ENCODE measurements around the gene SHKBP1. TPM values are rescaled to one million over a fixed set of nuclear protein-coding genes. Genes with fewer than 3 reads are reported as not detected.
"Not testable (repeated sequence)": the region's sequence is repeated elsewhere in the genome, so short reads cannot be mapped to it uniquely, and the experiment has no call there.

SHKBP1 gene
- 100 to 1,000 TPM; 131 to 149 TPM for total RNA-seq

- DNase-seq (ENCODE audit: low spot score) = peak; percentile 96
- Mint-ChIP-seq H3K27ac (peak within 1 kb of the TSS; percentile 65 to 89), H3K4me1 (ENCODE audit: low read depth in 2 of 2) (peaks cover 13 to 16% of the 10 kb centered on the region in 2 donors), H3K36me3 (peaks cover 12% of the 10 kb centered on the region), H3K9me3 (no peaks in the 10 kb centered on the region), H3K4me3 (peak within 1 kb of the TSS; percentile 93), H3K27me3 (no peaks in the 10 kb centered on the region)
- ATAC-seq = peak; percentile 99 to 100
Observed at GRCh38 chr19:40576585-40577451, at the start of gene SHKBP1. SHKBP1 (plus strand) TSS chr19:40576873; CDS start chr19:40576900, 27 bp downstream.

- H3K36me3 Mint-ChIP-seq = no peaks in the 10 kb centered on the region
- H3K4me3 Mint-ChIP-seq = no peak overlapping the region
- DNase-seq (ENCODE audit: low spot score) = no peak
- H3K4me1 Mint-ChIP-seq (ENCODE audit: low read depth in 2 of 2) = peaks cover 14 to 16% of the 10 kb centered on the region in 2 donors
- peaks cover 20 to 21% of the 10 kb centered on the region in 2 donors for H3K27me3 Mint-ChIP-seq
- H3K9me3 Mint-ChIP-seq = no peaks in the 10 kb centered on the region
- no peak for ATAC-seq
- peak overlapping the region in 1 of 2 donors; percentile 6 for H3K27ac Mint-ChIP-seq
Observed at GRCh38 chr19:40528078-40528477, 48.6 kb upstream of the SHKBP1 start.

GRCh38 chr19:40528533-40529092, 48.1 kb upstream of the SHKBP1 start:
- H3K27me3 Mint-ChIP-seq = peaks cover 21 to 22% of the 10 kb centered on the region in 2 donors

GRCh38 chr19:40529093-40529954, 47.3 kb upstream of the SHKBP1 start:
- H3K36me3 Mint-ChIP-seq = no peaks in the 10 kb centered on the region
- peak overlapping the region; percentile 30 to 61 for H3K27ac Mint-ChIP-seq
- no peaks in the 10 kb centered on the region for H3K9me3 Mint-ChIP-seq
- peaks cover 21 to 24% of the 10 kb centered on the region in 2 donors for H3K27me3 Mint-ChIP-seq
- ATAC-seq = peak; percentile 86 to 90
- DNase-seq (ENCODE audit: low spot score) = peak; percentile 91
- H3K4me1 Mint-ChIP-seq (ENCODE audit: low read depth in 2 of 2) = peaks cover 14 to 16% of the 10 kb centered on the region in 2 donors
- peak overlapping the region; percentile 81 for H3K4me3 Mint-ChIP-seq

More at GRCh38 chr19:40528533-40529092, 48.1 kb upstream of the SHKBP1 start:
- Mint-ChIP-seq H3K4me1 (ENCODE audit: low read depth in 2 of 2) (peaks cover 14 to 16% of the 10 kb centered on the region in 2 donors), H3K27ac (peak overlapping the region; percentile 6 to 7), H3K9me3 (no peaks in the 10 kb centered on the region), H3K4me3 (no peak overlapping the region), H3K36me3 (no peaks in the 10 kb centered on the region)
- no peak for ATAC-seq
- no peak for DNase-seq (ENCODE audit: low spot score)

GRCh38 chr19:40530091-40530901, 46.4 kb upstream of the SHKBP1 start:
- Mint-ChIP-seq H3K4me3 (peak overlapping the region; percentile 81), H3K27me3 (peaks cover 21% of the 10 kb centered on the region in 2 donors), H3K4me1 (ENCODE audit: low read depth in 2 of 2) (peaks cover 14 to 16% of the 10 kb centered on the region in 2 donors), H3K27ac (peak overlapping the region; percentile 30 to 61), H3K36me3 (no peaks in the 10 kb centered on the region), H3K9me3 (no peaks in the 10 kb centered on the region)
- ATAC-seq (peak in 1 of 2 donors; percentile 24), DNase-seq (ENCODE audit: low spot score) (no peak)

- H3K27me3 Mint-ChIP-seq = peaks cover 21 to 24% of the 10 kb centered on the region in 2 donors
- H3K27ac Mint-ChIP-seq = no peak overlapping the region
- no peak overlapping the region for H3K4me3 Mint-ChIP-seq
- H3K36me3 Mint-ChIP-seq = no peaks in the 10 kb centered on the region
- no peak for DNase-seq (ENCODE audit: low spot score)
- H3K4me1 Mint-ChIP-seq (ENCODE audit: low read depth in 2 of 2) = peaks cover 13 to 16% of the 10 kb centered on the region in 2 donors
- H3K9me3 Mint-ChIP-seq = no peaks in the 10 kb centered on the region
- ATAC-seq = no peak
Observed at GRCh38 chr19:40533508-40533907, 43.2 kb upstream of the SHKBP1 start.

GRCh38 chr19:40534148-40534547, 42.5 kb upstream of the SHKBP1 start:
- H3K27me3 Mint-ChIP-seq = peaks cover 21 to 24% of the 10 kb centered on the region in 2 donors
- no peaks in the 10 kb centered on the region for H3K9me3 Mint-ChIP-seq
- peaks cover 11 to 16% of the 10 kb centered on the region in 2 donors for H3K4me1 Mint-ChIP-seq (ENCODE audit: low read depth in 2 of 2)
- no peak overlapping the region for H3K4me3 Mint-ChIP-seq
- no peak overlapping the region for H3K27ac Mint-ChIP-seq
- no peaks in the 10 kb centered on the region for H3K36me3 Mint-ChIP-seq
- no peak for ATAC-seq
- no peak for DNase-seq (ENCODE audit: low spot score)

- Mint-ChIP-seq H3K36me3 (no peaks in the 10 kb centered on the region), H3K27me3 (peaks cover 0 to 10% of the 10 kb centered on the region in 2 donors), H3K4me3 (no peak overlapping the region), H3K9me3 (no peaks in the 10 kb centered on the region), H3K4me1 (ENCODE audit: low read depth in 2 of 2) (no peaks in the 10 kb centered on the region), H3K27ac (no peak overlapping the region)
- ATAC-seq (no peak), DNase-seq (ENCODE audit: low spot score) (no peak)
Observed at GRCh38 chr19:40539070-40539469, 37.6 kb upstream of the SHKBP1 start.

- peaks cover 0 to 15% of the 10 kb centered on the region in 2 donors for H3K27me3 Mint-ChIP-seq
- ATAC-seq (no peak), DNase-seq (ENCODE audit: low spot score) (no peak)
- H3K4me1 Mint-ChIP-seq (ENCODE audit: low read depth in 2 of 2) = no peaks in the 10 kb centered on the region
- no peak overlapping the region for H3K4me3 Mint-ChIP-seq
- no peaks in the 10 kb centered on the region for H3K36me3 Mint-ChIP-seq
- no peak overlapping the region for H3K27ac Mint-ChIP-seq
- no peaks in the 10 kb centered on the region for H3K9me3 Mint-ChIP-seq
Observed at GRCh38 chr19:40542202-40542859, 34.3 kb upstream of the SHKBP1 start.

GRCh38 chr19:40543029-40543597, 33.6 kb upstream of the SHKBP1 start:
- H3K4me3 Mint-ChIP-seq = no peak overlapping the region
- no peaks in the 10 kb centered on the region for H3K4me1 Mint-ChIP-seq (ENCODE audit: low read depth in 2 of 2)
- ATAC-seq (no peak), DNase-seq (ENCODE audit: low spot score) (no peak)
- H3K27me3 Mint-ChIP-seq = peaks cover 0 to 11% of the 10 kb centered on the region in 2 donors
- H3K36me3 Mint-ChIP-seq = no peaks in the 10 kb centered on the region
- H3K27ac Mint-ChIP-seq = no peak overlapping the region
- no peaks in the 10 kb centered on the region for H3K9me3 Mint-ChIP-seq

GRCh38 chr19:40546153-40546841, 30.4 kb upstream of the SHKBP1 start:
- not testable (repeated sequence) for H3K27ac Mint-ChIP-seq; H3K4me3 Mint-ChIP-seq; DNase-seq (ENCODE audit: low spot score); H3K4me1 Mint-ChIP-seq (ENCODE audit: low read depth in 2 of 2); H3K9me3 Mint-ChIP-seq; ATAC-seq; H3K36me3 Mint-ChIP-seq
- peaks cover 23 to 24% of the 10 kb centered on the region in 2 donors for H3K27me3 Mint-ChIP-seq

GRCh38 chr19:40547190-40547589, 29.5 kb upstream of the SHKBP1 start:
- H3K27ac Mint-ChIP-seq; ATAC-seq; H3K4me3 Mint-ChIP-seq; H3K4me1 Mint-ChIP-seq (ENCODE audit: low read depth in 2 of 2); DNase-seq (ENCODE audit: low spot score); H3K36me3 Mint-ChIP-seq; H3K9me3 Mint-ChIP-seq: not testable (repeated sequence)
- H3K27me3 Mint-ChIP-seq = peaks cover 25 to 26% of the 10 kb centered on the region in 2 donors
